HG02678 (cell line): Measurements from ENCODE around the gene DMXL1.

ENCODE experiments used
- ATAC-seq: cut with Tn5 transposase; IDR thresholded peaks from one replicate; pipeline ENCODE4 v1.9.1; 2021; ENCODE audit warnings: mild to moderate bottlenecking, moderate library complexity; ENCODE audit not compliant: unreplicated experiment

The DMXL1 gene, protein sequence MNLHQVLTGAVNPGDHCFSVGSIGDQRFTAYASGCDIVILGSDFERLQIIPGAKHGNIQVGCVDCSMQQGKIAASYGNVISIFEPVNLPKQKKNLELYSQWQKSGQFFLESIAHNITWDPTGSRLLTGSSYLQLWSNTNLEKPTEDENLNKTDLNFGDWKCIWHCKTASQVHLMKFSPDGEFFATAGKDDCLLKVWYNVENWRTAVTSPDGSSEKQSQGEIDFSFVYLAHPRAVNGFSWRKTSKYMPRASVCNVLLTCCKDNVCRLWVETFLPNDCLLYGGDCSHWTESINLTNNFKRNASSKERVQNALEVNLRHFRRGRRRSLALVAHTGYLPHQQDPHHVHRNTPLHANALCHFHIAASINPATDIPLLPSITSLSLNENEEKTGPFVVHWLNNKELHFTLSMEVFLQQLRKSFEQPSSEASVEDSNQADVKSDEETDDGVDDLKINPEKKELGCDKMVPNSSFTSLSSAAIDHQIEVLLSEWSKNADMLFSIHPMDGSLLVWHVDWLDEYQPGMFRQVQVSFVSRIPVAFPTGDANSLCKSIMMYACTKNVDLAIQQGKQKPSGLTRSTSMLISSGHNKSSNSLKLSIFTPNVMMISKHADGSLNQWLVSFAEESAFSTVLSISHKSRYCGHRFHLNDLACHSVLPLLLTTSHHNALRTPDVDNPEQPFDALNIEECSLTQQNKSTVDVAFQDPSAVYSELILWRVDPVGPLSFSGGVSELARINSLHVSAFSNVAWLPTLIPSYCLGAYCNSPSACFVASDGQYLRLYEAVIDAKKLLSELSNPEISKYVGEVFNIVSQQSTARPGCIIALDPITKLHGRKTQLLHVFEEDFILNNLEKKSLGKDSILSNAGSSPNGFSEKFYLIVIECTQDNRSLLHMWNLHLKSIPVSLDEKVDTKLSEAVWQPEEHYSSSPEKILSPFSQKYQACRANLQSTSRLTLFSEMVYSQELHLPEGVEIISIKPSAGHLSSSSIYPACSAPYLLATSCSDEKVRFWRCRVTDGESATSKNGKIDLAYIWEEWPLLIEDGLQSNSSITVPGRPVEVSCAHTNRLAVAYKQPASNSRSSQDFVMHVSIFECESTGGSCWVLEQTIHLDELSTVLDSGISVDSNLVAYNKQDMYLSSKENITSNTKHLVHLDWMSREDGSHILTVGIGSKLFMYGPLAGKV (N-terminal part only)

DNA sequence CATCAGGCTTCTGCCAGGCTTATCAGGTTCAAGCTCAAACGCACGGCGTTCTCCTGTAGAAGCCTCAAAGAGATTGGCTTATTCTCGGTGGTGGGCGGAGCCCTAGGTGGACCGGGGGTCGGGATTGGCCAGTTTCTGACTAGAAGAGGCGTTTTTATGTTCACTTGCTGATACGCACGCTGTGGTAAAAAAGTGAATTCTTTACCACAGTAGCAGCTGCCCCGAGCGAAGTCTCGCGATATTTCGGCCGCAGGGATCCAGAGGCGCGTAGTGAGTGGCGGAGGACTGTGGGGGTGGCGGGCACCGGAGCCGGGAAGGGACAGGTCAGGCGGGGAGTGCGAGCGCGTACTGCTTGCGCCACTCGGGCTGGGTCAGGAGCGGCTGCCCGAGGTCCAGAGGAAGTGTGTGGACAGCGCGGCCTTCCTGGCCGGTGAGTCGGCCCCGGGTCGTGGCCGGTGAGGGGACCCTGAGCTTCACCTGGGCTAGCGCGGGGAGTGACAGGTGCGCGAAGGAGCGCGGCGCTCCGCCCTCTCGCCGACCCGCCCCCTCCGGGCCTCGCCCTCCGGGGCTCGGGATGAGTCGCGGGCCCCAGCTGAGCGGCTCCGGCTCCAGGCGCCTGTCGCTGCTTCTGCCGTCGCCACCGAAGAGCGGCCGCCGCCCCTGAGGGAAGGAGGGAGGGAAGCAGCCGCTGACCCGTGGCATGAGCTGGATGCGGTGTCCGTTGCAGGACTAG is at the start of gene DMXL1:
TSS of gene DMXL1 (plus strand) at position 260 of the 733 bp plus-strand sequence. CDS start 483 bp downstream, outside the sequence.
- ATAC-seq, result peak; percentile 81

DNA sequence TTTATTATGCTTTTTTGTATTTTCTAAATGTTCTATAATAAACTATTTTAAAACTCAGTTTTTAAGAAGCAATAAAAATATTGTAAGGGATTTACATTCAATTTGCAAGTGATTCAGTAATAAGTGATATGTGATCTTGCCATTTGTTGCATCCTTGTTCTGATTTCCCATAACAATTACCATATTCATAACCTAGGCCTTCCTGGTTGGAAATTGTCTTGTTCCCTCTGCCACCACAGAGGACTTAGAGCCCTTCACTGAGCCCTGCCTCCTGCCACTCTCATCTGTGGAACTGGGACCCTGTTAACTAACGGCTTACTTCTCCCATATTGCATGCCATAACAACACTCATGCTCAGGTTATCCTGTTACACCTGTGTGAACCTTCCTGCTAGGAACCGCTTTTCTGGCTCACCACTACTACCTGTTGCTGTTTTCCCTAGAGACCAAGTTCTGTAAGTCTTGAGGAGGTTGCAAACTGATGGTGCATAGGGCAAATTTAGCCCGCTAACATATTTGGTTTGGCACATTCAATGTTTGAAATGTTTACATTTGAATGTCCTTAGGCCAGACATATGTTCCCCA is 49.6 kb upstream of the DMXL1 start:
- ATAC-seq, result no peak

DNA sequence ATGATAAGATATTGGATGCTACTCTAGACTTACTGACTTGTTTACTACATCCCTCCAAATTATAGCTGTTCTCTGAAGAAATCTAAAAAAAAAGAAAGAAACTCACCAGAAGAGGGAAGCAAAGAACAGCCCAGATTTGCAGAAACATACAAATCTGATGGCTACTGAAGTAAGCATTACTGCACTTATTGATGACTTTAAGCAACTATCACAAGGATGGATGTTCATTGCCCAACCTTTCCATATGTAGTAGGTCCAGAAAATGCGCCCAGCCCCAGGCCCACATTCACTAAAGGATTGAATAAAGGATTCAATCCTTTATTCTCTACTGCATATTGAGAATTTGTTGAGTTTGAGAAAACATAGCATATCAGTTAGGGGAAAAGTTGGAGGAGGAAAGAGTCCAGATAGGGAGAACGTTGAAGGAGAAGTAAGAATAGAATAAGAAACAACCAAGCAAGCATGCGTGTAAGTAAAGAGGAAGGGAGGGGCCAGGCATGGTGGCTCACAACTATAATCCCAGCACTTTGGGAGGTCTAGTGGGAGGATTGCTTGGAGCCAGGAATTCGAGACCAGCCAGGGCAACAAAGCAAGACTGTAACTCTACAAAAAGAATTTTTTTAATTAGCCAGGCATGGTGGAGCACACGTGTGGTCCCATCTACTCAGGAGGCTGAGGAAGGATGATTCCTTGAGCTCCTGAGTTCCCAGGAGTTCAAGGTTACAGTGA is 48.7 kb upstream of the DMXL1 start:
- ATAC-seq, result peak; percentile 74

DNA sequence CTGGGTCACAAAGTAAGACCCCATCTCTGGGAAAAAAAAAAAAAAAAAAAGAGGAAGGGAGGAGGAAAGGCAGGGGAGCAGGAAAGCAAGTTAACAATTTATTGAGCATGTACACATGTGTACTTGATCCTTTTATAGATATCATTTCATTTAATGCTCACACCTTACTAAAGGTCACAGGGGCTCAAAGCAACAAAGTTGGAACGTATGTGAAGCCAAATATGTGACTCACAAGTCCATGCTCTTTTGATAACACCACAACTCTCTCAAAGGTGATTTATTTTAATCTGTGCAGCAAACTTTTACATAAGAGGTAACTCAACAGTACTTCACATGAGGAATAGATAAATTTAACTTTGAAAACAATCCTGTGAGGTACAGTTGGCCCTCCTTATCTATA is 48.1 kb upstream of the DMXL1 start:
- no peak for ATAC-seq

DNA sequence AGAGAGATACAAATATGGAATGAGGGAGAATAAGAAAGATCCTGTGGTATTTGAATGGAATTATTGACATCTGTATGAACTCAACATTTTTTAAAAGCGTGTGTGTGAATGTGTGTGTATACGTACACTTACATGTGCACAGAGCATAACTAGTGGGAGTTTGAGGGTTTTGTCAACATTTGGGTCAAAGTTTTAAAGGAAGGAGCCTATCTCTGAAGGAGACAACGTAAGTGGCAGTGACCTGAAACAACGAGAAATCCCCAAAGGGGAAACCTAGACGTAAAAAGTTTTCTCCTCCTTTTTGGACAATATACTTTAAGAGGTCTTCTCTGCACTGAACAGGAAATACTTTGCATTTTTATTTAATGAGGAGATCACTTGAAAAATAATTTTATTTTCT is 42.3 kb upstream of the DMXL1 start:
- ATAC-seq, result no peak

DNA sequence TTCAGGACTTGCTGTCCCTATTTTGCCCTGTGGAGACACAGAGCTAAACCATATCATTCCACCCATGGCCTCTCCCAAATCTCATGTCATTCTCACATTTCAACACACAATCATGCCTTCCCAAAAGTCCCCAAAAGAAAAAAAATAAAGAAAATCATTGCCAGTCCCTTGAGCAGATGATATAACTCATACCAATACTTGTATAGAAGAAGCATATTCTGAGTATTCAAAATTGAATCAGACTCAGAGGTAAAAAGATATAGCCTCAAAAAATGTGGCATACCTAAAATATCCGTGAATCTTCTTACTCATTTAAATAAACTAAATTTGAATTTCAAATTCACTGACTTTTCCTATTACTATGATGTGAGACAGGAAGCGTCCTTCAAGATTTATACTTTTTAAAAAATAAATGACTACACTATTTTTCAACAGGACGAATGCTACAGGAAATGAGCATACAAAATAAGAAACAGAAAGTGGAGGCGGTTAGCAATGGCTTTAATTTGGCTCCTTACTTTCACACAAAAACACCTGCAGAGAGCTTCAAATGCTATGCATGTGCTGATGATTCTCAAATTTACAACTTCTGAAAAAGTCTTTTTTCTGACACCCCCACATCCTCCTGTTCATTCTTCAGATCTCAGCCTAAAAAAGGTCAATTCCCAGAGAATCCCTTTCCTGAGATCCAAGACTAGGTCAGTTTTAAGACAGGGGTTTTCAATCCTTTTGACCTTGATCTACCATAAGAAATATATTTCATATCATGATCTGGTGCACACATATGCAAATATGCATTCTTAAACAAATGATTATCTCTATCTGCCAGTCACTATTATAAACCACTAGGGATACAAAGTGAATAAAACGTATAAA is 39.6 kb upstream of the DMXL1 start:
- ATAC-seq, result peak; percentile 89

DNA sequence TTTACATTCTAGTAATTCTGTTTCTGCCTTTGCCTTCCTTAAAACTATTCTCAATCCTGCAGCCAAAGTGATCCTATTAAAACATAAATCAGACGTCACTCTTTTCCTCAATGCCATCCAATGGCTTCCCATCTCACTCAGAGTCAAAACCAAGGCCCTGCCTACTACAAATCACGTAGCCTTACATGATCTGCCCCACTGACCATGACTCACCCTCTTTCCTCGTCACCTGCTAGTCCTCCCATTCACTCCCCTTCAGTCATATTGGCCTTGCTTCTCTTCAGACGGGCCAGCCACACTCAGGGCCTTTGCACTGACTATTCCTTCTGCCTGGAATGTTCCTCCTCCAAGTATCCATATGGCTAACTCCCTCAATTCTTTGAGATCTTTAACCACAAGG is 39.0 kb upstream of the DMXL1 start:
- peak; percentile 34 for ATAC-seq

DNA sequence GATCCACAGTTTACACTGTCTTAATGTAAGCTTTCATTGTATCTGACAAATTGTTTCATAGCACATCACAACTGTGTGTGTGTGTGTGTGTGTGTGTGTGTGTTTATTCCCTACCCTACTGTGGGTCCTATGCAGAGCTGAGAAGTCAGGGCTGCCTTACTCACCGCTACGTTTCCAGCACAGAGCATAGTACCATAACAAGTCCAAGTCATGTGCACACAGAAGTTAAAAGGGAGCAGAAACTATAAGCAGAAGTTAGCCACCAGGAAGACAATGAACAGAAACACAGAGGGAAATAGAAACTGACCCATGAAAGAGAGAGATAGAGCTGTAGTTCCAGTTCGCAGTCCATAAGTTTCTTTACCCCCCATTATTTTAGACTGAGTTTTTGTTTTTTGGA is 38.2 kb upstream of the DMXL1 start:
- peak; percentile 32 for ATAC-seq

DNA sequence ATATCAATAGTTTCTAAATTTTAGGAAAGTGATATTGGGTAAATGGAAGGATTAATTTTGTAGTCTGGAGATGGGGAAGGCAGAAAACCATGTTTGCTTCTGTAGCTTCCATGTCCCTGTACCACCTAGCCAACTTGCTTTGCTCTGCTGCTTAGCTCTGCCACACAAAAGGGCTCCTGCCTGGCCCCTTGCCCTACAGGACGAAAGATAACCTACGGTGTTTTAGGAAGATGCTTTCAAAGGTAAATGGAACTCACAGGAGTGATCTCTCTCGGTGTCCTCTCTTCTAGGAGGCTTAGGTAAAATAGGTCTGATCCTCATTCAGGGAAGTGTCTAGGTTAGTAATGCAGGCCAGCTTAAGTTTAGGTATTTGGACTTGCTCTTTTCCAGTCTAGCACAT is 37.8 kb upstream of the DMXL1 start:
- no peak for ATAC-seq

DNA sequence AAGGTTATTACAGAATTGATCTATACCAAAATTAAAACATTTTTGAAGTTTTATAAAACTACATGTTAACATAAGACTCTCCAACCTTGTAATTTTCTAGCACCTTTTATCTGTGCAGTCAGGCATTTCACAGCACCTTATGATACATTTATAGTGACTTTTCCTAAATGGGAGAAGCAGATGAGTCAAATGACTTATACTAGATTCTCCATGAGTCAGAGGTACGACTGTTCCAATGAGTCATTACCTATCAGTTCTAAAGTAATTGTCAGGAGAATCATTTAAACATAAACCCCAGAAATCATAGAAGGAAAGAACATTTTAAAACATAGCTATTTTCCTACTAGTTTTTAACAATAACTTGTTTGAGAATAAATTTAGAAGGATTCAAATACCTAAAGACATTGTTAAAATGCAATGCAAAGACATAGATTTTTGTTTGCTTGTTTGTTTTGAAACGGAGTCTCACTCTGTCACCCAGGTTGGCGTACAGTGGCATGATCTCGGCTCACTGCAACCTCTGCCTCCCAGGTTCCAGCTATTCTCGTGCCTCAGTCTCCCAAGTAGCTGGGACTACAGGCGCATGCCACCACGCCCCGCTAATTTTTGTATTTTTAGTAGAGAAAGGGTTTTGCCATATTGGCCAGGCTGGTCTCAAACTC is 34.7 kb upstream of the DMXL1 start:
- ATAC-seq, result no peak

DNA sequence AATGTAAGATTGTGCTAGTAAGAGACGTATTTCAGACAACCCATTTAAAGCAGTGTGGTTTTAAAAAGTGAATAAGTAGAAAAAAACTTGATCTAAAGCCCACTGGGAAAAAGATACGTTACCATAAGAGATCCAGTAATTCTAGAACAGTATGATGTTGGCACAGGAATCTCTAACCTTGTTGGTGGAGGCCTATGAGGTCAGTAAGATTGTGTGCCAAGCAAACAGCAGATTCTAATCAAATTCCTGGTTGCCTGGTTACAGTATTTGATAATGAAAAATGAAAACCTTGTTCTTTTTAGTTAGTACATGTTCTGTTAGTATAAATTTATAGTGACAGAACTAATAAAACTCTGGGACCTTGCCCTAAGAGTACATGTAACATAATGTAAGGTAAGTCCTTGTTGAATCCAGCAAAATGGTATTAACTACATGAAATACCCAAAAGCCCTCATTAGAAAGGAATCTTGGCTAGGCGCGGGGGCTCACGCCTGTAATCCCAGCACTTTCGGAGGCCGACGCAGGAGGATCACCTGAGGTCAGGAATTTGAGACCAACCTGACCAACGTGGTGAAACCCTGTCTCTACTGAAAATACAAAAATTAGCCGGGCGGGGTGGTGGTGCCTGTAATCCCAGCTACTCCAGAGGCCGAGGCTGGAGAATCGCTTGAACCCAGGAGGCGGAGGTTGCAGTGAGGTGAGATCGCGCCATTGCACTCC is 33.2 kb upstream of the DMXL1 start:
- no peak for ATAC-seq

DNA sequence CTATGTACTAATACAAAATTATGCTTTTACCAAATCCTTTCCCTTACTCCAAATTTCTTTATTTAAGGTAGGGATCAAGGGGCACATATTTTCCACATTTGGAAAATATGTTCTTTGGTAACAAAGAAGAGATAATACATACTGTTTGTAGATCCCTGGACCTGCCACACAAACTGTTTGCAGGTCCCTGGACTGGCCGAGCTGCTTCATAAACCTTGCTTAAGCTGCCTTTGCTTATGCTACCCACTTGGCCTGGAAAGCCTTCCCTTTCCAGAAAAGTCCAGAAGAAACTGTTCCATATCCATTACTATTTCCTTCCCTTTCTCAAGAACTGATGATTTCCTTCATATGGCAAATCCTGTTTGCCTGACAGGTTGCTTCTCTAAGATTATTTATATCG is 22.6 kb upstream of the DMXL1 start:
- no peak for ATAC-seq

DNA sequence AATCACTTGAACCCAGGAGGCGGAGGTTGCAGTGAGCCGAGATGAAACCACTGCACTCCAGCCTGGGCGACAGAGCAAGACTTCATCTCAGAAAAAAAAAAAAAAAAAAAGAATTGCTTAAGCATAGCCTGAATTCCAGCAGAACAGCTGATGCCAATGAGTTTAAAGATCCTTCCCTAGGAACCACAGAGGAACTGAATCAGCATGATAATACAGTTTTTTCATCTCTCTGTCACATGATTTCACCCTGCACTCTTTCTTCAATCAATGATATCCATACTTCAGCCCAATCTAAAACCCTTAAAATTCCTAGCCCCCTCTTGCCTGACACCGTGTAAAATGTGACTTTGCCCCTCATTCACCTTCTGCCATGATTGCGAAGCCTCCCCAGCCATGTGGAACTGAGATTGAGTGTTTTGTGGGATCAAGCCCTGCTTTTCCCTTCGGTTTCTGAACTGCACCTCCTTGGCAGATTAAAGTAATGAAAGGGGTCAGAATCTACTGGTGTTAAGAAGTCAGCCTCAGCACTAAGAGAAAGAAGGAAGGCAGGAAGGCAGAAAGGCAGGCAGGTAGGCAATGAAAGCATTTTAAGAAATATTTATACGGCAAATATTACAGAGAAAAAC is 20.9 kb upstream of the DMXL1 start:
- ATAC-seq, result no peak

DNA sequence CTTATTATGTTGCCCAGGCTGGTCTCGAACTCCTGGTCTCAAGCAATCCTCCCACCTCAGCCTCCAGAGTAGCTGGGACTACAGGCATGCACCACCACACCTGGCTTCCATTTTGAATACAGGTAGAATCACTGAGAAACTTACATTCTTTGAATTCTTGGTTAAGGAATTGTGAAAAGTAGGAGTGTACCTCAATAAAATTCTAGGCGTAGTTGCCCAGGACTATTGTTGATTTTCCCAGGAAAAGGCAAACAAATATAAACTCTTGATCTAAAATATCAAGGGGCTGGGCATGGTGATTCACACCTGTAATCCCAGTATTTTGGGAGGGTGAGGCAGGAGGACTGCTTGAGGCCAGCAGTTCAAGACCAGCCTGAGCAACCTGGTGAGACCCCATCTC is 16.8 kb upstream of the DMXL1 start:
- ATAC-seq, result no peak

DNA sequence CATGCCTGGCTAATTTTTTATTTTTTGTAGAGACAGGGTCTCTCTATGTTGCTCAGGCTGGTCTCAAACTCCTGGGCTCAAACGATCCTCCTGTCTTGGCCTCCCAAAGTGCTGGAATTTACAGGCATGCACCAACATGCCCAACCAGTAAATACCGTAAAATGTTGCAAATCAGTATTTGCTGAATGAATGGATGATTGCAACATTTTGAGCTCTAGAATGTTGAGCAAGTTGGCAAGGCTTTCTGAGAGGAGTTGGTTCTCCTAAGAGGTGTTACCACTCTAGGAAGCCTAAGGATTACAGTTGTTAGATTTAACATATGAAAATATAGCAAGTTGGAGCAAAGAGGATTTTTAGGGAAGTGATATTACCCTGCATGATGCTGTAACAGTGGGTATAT is 15.6 kb upstream of the DMXL1 start:
- no peak for ATAC-seq

DNA sequence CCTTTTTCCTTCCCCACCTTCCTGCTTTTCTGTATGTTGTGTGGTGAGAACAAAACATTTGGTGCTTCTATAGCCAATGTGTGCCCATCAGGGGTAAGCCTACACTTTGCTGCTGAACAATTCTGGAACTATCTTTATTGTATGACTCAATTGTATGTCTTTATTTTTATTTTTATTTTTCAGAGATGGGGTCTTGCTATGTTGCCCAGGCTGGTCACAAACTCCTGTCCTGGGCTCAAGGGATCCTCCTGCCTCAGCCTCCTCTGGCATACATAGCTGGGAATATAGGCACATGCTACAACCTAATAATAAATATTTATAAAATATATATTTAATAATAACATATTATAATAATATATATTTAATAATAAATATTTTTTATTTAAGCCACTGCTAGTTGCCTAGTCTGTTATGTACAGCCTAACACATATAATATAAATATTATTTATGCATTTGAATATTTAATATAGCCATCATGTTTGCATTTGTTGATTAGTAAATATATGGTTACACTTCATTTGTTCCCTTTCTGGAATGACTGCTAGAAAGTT is 11.8 kb upstream of the DMXL1 start:
- ATAC-seq, result no peak

DNA sequence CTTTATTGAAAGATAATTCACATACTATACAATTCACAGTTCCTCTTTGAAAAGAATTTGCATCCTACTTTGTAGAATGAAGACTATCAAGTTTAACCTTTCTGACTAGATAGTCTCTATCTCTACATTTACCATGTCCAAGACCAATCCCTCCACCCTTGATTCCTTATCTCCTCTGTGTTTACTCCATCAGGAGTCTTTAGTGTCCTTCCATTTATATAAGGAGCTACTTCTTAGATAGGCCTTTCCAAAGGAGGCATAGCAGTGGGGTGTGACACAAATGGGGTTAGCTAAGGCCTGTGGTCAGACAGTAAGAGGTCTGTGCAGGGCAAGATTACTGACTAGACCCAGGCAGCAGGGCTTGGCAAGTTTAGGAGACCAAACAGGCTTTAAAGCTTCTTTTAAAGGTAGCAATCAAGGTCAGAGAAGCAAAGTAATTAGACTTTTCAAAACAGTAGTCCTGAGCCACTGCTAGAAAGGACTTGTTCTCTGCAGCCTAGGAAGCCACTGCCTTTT is 11.1 kb upstream of the DMXL1 start:
- no peak for ATAC-seq
